Measurements from ENCODE around the gene SHISA7. TPM values are rescaled to one million over a fixed set of nuclear protein-coding genes. Genes with fewer than 3 reads are reported as not detected.
A peak's percentile ranks its signal among the peaks of the same experiment; 100 is the strongest.

Gene SHISA7
- total and polyA plus RNA-seq, 2 experiments from 2014 or later, result not detected

- no peak for TF ChIP-seq EZH2phosphoT487 (IDR thresholded peaks at IDR 0.05; ENCODE audit: insufficient read depth, low read depth)
- TF ChIP-seq EZH2 (IDR thresholded peaks at IDR 0.05; ENCODE audit: insufficient read depth, poor library complexity, severe bottlenecking), result no peak
- Histone ChIP-seq H3K79me2 (ENCODE audit: insufficient read depth) (no peaks in the 10 kb centered on the region), H3K9me2 (ENCODE audit: insufficient read depth) (no peaks in the 10 kb centered on the region), H3K9me3 (ENCODE audit: low read depth) (no peaks in the 10 kb centered on the region), H4K20me1 (ENCODE audit: insufficient read depth) (no peaks in the 10 kb centered on the region), H3K27ac (no peak overlapping the region), H3K27me3 (replicated peaks; ENCODE audit: insufficient read depth) (no peaks in the 10 kb centered on the region), H2AFZ (no peak overlapping the region), H3K36me3 (ENCODE audit: low read depth) (no peaks in the 10 kb centered on the region), H3K4me3 (no peak overlapping the region), H3F3A (ENCODE audit: insufficient read depth) (no peaks in the 10 kb centered on the region), H3K9ac (no peak overlapping the region), H3K4me2 (ENCODE audit: unreplicated experiment) (no peak overlapping the region), H3K4me1 (ENCODE audit: insufficient read depth) (peaks cover 13% of the 10 kb centered on the region)
- no peak for DNase-seq
- in situ Hi-C loops (cut with MboI), result no loop called here
- WGBS, 2 experiments (ENCODE audit: low coverage in 1 of 2, low lambda C conversion rate in 2 of 2, missing lambda C conversion rate in 2 of 2), result 80 to 84% methylated on average over 13 of the region's 13 CpGs
These were observed 28.2 kb upstream of the SHISA7 start for GRCh38 chr19:55471266-55471665.

- TF ChIP-seq EZH2phosphoT487 (IDR thresholded peaks at IDR 0.05; ENCODE audit: insufficient read depth, low read depth) (no peak), EZH2 (IDR thresholded peaks at IDR 0.05; ENCODE audit: insufficient read depth, poor library complexity, severe bottlenecking) (no peak)
- H3K9me3 ChIP-seq (ENCODE audit: low read depth), result no peaks in the 10 kb centered on the region
- no peaks in the 10 kb centered on the region for H4K20me1 ChIP-seq (ENCODE audit: insufficient read depth)
- peak overlapping the region; percentile 46 for H3K4me2 ChIP-seq (ENCODE audit: unreplicated experiment)
- no peaks in the 10 kb centered on the region for H3F3A ChIP-seq (ENCODE audit: insufficient read depth)
- no peaks in the 10 kb centered on the region for H3K9me2 ChIP-seq (ENCODE audit: insufficient read depth)
- no peak overlapping the region for H3K4me3 ChIP-seq
- H3K27ac ChIP-seq, result no peak overlapping the region
- in situ Hi-C loops (cut with MboI), result no loop called here
- 6 to 11% methylated on average over 4 of the region's 4 CpGs for WGBS, 2 experiments (ENCODE audit: low coverage in 1 of 2, low lambda C conversion rate in 2 of 2, missing lambda C conversion rate in 2 of 2)
- H3K4me1 ChIP-seq (ENCODE audit: insufficient read depth), result peaks cover 9% of the 10 kb centered on the region
- no peak for DNase-seq
- H2AFZ ChIP-seq, result peak overlapping the region; percentile 66
- no peaks in the 10 kb centered on the region for H3K36me3 ChIP-seq (ENCODE audit: low read depth)
- no peaks in the 10 kb centered on the region for H3K79me2 ChIP-seq (ENCODE audit: insufficient read depth)
- no peak overlapping the region for H3K9ac ChIP-seq
- no peaks in the 10 kb centered on the region for H3K27me3 ChIP-seq (replicated peaks; ENCODE audit: insufficient read depth)
These were observed 24.9 kb upstream of the SHISA7 start for GRCh38 chr19:55468054-55468393.

GRCh38 chr19:55467236-55468053, 24.3 kb upstream of the SHISA7 start:
- no peaks in the 10 kb centered on the region for H4K20me1 ChIP-seq (ENCODE audit: insufficient read depth)
- H3K36me3 ChIP-seq (ENCODE audit: low read depth), result no peaks in the 10 kb centered on the region
- H3K4me2 ChIP-seq (ENCODE audit: unreplicated experiment), result peak overlapping the region; percentile 46
- TF ChIP-seq EZH2 (IDR thresholded peaks at IDR 0.05; ENCODE audit: insufficient read depth, poor library complexity, severe bottlenecking), result no peak
- no peak for TF ChIP-seq EZH2phosphoT487 (IDR thresholded peaks at IDR 0.05; ENCODE audit: insufficient read depth, low read depth)
- peak overlapping the region; percentile 35 for H3K9ac ChIP-seq
- WGBS, 2 experiments (ENCODE audit: low coverage in 1 of 2, low lambda C conversion rate in 2 of 2, missing lambda C conversion rate in 2 of 2), result 34 to 36% methylated on average over 29 of the region's 29 CpGs
- no peaks in the 10 kb centered on the region for H3K27me3 ChIP-seq (replicated peaks; ENCODE audit: insufficient read depth)
- peaks cover 9% of the 10 kb centered on the region for H3K4me1 ChIP-seq (ENCODE audit: insufficient read depth)
- H3K9me3 ChIP-seq (ENCODE audit: low read depth), result no peaks in the 10 kb centered on the region
- H3K4me3 ChIP-seq, result no peak overlapping the region
- H2AFZ ChIP-seq, result peak overlapping the region; percentile 66
- no peaks in the 10 kb centered on the region for H3K79me2 ChIP-seq (ENCODE audit: insufficient read depth)
- no peaks in the 10 kb centered on the region for H3F3A ChIP-seq (ENCODE audit: insufficient read depth)
- H3K9me2 ChIP-seq (ENCODE audit: insufficient read depth), result no peaks in the 10 kb centered on the region
- in situ Hi-C loops (cut with MboI), result no loop called here
- peak; percentile 81 for DNase-seq
- H3K27ac ChIP-seq, result no peak overlapping the region

GRCh38 chr19:55466241-55466614, 23.1 kb upstream of the SHISA7 start:
- in situ Hi-C loops (cut with MboI), result no loop called here
- TF ChIP-seq EZH2phosphoT487 (IDR thresholded peaks at IDR 0.05; ENCODE audit: insufficient read depth, low read depth), result no peak
- no peak for TF ChIP-seq EZH2 (IDR thresholded peaks at IDR 0.05; ENCODE audit: insufficient read depth, poor library complexity, severe bottlenecking)

More at GRCh38 chr19:55466241-55466614, 23.1 kb upstream of the SHISA7 start:
- H3F3A ChIP-seq (ENCODE audit: insufficient read depth), result no peaks in the 10 kb centered on the region
- no peaks in the 10 kb centered on the region for H3K36me3 ChIP-seq (ENCODE audit: low read depth)
- no peak overlapping the region for H3K4me2 ChIP-seq (ENCODE audit: unreplicated experiment)
- no peak overlapping the region for H3K27ac ChIP-seq
- no peaks in the 10 kb centered on the region for H3K27me3 ChIP-seq (replicated peaks; ENCODE audit: insufficient read depth)
- H3K9ac ChIP-seq, result no peak overlapping the region
- no peak overlapping the region for H3K4me3 ChIP-seq
- no peaks in the 10 kb centered on the region for H3K9me2 ChIP-seq (ENCODE audit: insufficient read depth)
- H3K79me2 ChIP-seq (ENCODE audit: insufficient read depth), result no peaks in the 10 kb centered on the region
- H3K9me3 ChIP-seq (ENCODE audit: low read depth), result no peaks in the 10 kb centered on the region
- no peaks in the 10 kb centered on the region for H4K20me1 ChIP-seq (ENCODE audit: insufficient read depth)
- H3K4me1 ChIP-seq (ENCODE audit: insufficient read depth), result peaks cover 9% of the 10 kb centered on the region
- 73 to 74% methylated on average over 4 of the region's 4 CpGs for WGBS, 2 experiments (ENCODE audit: low coverage in 1 of 2, low lambda C conversion rate in 2 of 2, missing lambda C conversion rate in 2 of 2)
- DNase-seq, result no peak
- no peak overlapping the region for H2AFZ ChIP-seq
